BJ (cell line): ENCODE results near the gene UNK. TPM values are rescaled to one million over a fixed set of nuclear protein-coding genes. Genes with fewer than 3 reads are reported as not detected.

Experiments used
- CTCF ChIA-PET: fragments of 350-600 bp; formaldehyde crosslinking; extraction: SDS; loops from one replicate; lab custom pipeline; 2021; ENCODE audit warnings: antibody characterized with exemption, inconsistent platforms; lab: Yijun Ruan, JAX
- POLR2A ChIA-PET: fragments of 300-600 bp; sonication (Branson Sonifier 250); formaldehyde crosslinking; extraction: SDS; loops from one replicate; lab custom pipeline; 2021; ENCODE audit warnings: antibody characterized with exemption; lab: Charles Lee
- DNase-seq: peaks from one replicate; pipeline ENCODE4 v3.0.0-alpha.2; 2011; ENCODE audit warnings: low read depth
- H3K27me3 ChIP-seq: 2 replicates; pipeline ENCODE4 v1.6.0; 2011; ENCODE audit warnings: low read length; ENCODE audit not compliant: control insufficient read depth, insufficient read depth
- H3K36me3 ChIP-seq: 2 replicates; pipeline ENCODE4 v1.5.1; 2011; ENCODE audit warnings: low read length; ENCODE audit not compliant: control insufficient read depth, insufficient read depth
- H3K4me3 ChIP-seq: 2 replicates; pipeline ENCODE4 v1.5.1; 2011; ENCODE audit warnings: low read depth, mild to moderate bottlenecking, control low read depth, low read length
- CTCF ChIP-seq: IDR thresholded peaks from 2 replicates; pipeline ENCODE4 v1.5.1; 2011; ENCODE audit warnings: low read depth, mild to moderate bottlenecking, control low read depth, inconsistent platforms, low read length, moderate library complexity; ENCODE audit not compliant: insufficient read depth
- polyA plus RNA-seq: library from polyadenylated mRNA; depleted of rRNA; stranded (reverse); fragments of >200 nt; gene quantifications from 2 replicates; pipeline ENCODE4 v1.2.3, GENCODE V29; 2011

The UNK gene
- polyA plus RNA-seq, 1 experiment = 7.2 TPM

GRCh38 chr17:75779987-75780889, 4.4 kb upstream of the UNK start:
- H3K27me3 ChIP-seq = no peaks in the 10 kb centered on the region
- CTCF ChIA-PET = interaction anchor here (1.0 to 8.1 kb wide), 2 partner anchors 16 to 27 kb away, joined by 4 to 48 read pairs; partner anchors contain the start of gene GALK1

GRCh38 chr17:75783069-75783783, 1.4 kb upstream of the UNK start:
- Histone ChIP-seq H3K36me3 (peaks cover 6% of the 10 kb centered on the region), H3K27me3 (no peaks in the 10 kb centered on the region), H3K4me3 (no peak overlapping the region)
- POLR2A ChIA-PET = interaction anchor here (1.3 kb wide), 1 partner anchor 72 kb away, joined by 3 read pairs; the partner anchor contains the start of gene WBP2
- TF ChIP-seq CTCF = peak; percentile 77
- CTCF ChIA-PET = interaction anchor here (0.5 to 4.9 kb wide), 30 partner anchors 9 to 1304 kb away, joined by 3 to 35 read pairs (median 4); partner anchors contain the start of genes GALK1, MRPL38, TRIM47 and TRIM65
- DNase-seq = no peak

More at GRCh38 chr17:75779987-75780889, 4.4 kb upstream of the UNK start:
- no peak for TF ChIP-seq CTCF
- no peak overlapping the region for H3K4me3 ChIP-seq
- H3K36me3 ChIP-seq = peaks cover 14% of the 10 kb centered on the region
- POLR2A ChIA-PET = interaction anchor here (0.5 to 0.9 kb wide), 20 partner anchors 9 to 386 kb away, joined by 3 to 15 read pairs (median 4); partner anchors contain the start of genes GALK1 and WBP2
- DNase-seq = no peak

DNA sequence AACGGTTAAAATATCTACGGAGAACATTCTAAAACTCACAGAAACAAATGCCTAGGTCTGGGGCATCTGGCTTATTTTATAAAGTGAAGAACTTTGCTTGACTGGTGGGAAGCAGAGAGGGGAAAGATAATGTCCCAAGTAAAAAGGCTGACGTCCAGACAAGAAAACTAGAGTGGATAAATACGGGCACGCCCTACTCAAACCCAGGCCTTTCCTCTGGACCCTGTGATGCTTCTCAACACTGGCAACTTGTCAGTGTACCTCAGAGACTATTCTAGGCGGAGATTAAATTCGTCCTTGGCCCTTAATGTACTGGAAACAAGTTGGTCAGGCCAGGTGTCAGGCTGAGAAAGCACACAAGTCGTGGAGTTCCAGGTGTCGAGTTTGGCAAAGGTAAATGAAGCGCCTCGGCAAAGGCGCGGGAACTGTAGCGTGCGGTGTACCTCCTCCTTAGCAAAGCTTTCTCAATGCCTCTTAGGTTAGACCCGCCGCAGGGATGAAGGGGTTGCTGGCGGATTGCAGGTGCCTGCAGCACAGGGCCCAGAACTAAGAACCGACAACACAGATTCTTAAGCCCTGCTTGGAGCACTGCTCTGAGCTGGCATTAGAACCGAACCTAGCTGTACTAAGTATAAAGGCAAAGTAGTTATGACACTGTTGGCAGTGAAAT, 668 bp upstream of the UNK start:
- ChIA-PET CTCF (interaction anchor here (0.7 to 4.9 kb wide), 26 partner anchors 8 to 236 kb away, joined by 3 to 35 read pairs (median 4); partner anchors contain the start of genes GALK1, MRPL38, TRIM47 and TRIM65), POLR2A (interaction anchor here (1.3 kb wide), 2 partner anchors 71 to 110 kb away, joined by 3 to 18 read pairs; partner anchors contain the start of gene WBP2)

More for the DNA sequence above, 668 bp upstream of the UNK start:
- DNase-seq = no peak
- H3K27me3 ChIP-seq = no peaks in the 10 kb centered on the region
- H3K36me3 ChIP-seq = peaks cover under 1% of the 10 kb centered on the region
- no peak for TF ChIP-seq CTCF
- peak overlapping the region; percentile 23 for H3K4me3 ChIP-seq
